WTC11 (cell line): ENCODE data around the gene GALNT7. TPM values are rescaled to one million over a fixed set of nuclear protein-coding genes. Genes with fewer than 3 reads are reported as not detected.

Experiments used
- ATAC-seq: fragments of 200-7000 bp; cut with Tn5 transposase; 2 replicates; pipeline ENCODE4 v1.10.0; 2021; ENCODE audit warnings: mild to moderate bottlenecking, moderate library complexity
- CTCF ChIA-PET: fragments of 300-600 bp; sonication (Branson Sonifier 250); formaldehyde crosslinking; loops from one replicate; lab custom pipeline; 2021; ENCODE audit warnings: antibody characterized with exemption; lab: Charles Lee
- POLR2A ChIA-PET: fragments of 350-600 bp; sonication (Branson Sonifier 250); formaldehyde crosslinking; loops from one replicate; lab custom pipeline; 2021; ENCODE audit warnings: antibody characterized with exemption; lab: Charles Lee
- DNase-seq: peaks from one replicate; pipeline ENCODE4 v3.0.0; 2021; ENCODE audit warnings: low spot score
- H3K27ac Mint-ChIP-seq: 2 replicates; pipeline ENCODE4 v1.8.0; 2021; ENCODE audit warnings: mixed read lengths
- H3K27me3 Mint-ChIP-seq: 2 replicates; pipeline ENCODE4 v1.8.0; 2021; ENCODE audit warnings: low read depth, mild to moderate bottlenecking, moderate library complexity, mixed read lengths
- H3K36me3 Mint-ChIP-seq: 2 replicates; pipeline ENCODE4 v1.8.0; 2021; ENCODE audit warnings: mixed read lengths
- H3K4me1 Mint-ChIP-seq: 2 replicates; pipeline ENCODE4 v1.8.0; 2022; ENCODE audit warnings: mixed read lengths
- H3K4me3 Mint-ChIP-seq: 2 replicates; pipeline ENCODE4 v1.8.0; 2021; ENCODE audit warnings: mild to moderate bottlenecking, moderate library complexity, mixed read lengths
- H3K9me3 Mint-ChIP-seq: 2 replicates; pipeline ENCODE4 v1.8.0; 2021; ENCODE audit warnings: mixed read lengths
- CREM ChIP-seq: sonication (generic); formaldehyde crosslinking; IDR thresholded peaks from 2 replicates; pipeline ENCODE4 v1.8.1; 2022; ENCODE audit warnings: mild to moderate bottlenecking, missing genetic modification reagents, moderate library complexity
- CTCF ChIP-seq: fragments of 200-600 bp; IDR thresholded peaks from 2 replicates; pipeline ENCODE4 v1.8.0; 2022; ENCODE audit warnings: antibody characterized with exemption
- ELF4 ChIP-seq: sonication (generic); formaldehyde crosslinking; IDR thresholded peaks from 2 replicates; pipeline ENCODE4 v1.8.1; 2022; ENCODE audit warnings: low read depth, mild to moderate bottlenecking, moderate library complexity, missing genetic modification reagents
- FOXJ3 ChIP-seq: sonication (generic); formaldehyde crosslinking; IDR thresholded peaks from 2 replicates; pipeline ENCODE4 v1.9.0; 2021; ENCODE audit warnings: missing genetic modification reagents, mild to moderate bottlenecking, borderline replicate concordance
- FOXK1 ChIP-seq: sonication (generic); formaldehyde crosslinking; IDR thresholded peaks from 2 replicates; pipeline ENCODE4 v1.8.0; 2022; ENCODE audit warnings: mild to moderate bottlenecking, moderate library complexity, missing genetic modification reagents
- HMGXB4 ChIP-seq: sonication (generic); formaldehyde crosslinking; IDR thresholded peaks from 2 replicates; pipeline ENCODE4 v1.8.1; 2023; ENCODE audit warnings: mild to moderate bottlenecking, moderate library complexity, missing genetic modification reagents
- PRDM15 ChIP-seq: sonication (generic); formaldehyde crosslinking; IDR thresholded peaks from 2 replicates; pipeline ENCODE4 v1.8.0; 2022; ENCODE audit warnings: missing genetic modification reagents
- RORB ChIP-seq: fragments of 250-450 bp; sonication (Bioruptor Pico); IDR thresholded peaks from 2 replicates; pipeline ENCODE4 v1.9.0; 2021; ENCODE audit warnings: mild to moderate bottlenecking
- TCF7 ChIP-seq: sonication (generic); formaldehyde crosslinking; IDR thresholded peaks from 2 replicates; pipeline ENCODE4 v1.8.0; 2022; ENCODE audit warnings: mild to moderate bottlenecking, low read depth, missing genetic modification reagents, moderate library complexity
- ZNF317 ChIP-seq: sonication (generic); formaldehyde crosslinking; IDR thresholded peaks from 2 replicates; pipeline ENCODE4 v1.8.1; 2023; ENCODE audit warnings: low read depth, mild to moderate bottlenecking, moderate library complexity, missing genetic modification reagents, borderline replicate concordance
- ZNF396 ChIP-seq: fragments of 250-450 bp; sonication (Bioruptor Pico); IDR thresholded peaks from 2 replicates; pipeline ENCODE4 v1.8.0; 2021; ENCODE audit warnings: mild to moderate bottlenecking, moderate library complexity, borderline replicate concordance
- total RNA-seq: library from RNA; stranded (reverse); gene quantifications from 3 replicates; pipeline ENCODE4 v1.2.3, GENCODE V29; 2021
- TF ChIP-seq, protein P1 (sequence below): sonication (generic); formaldehyde crosslinking; IDR thresholded peaks from 2 replicates; pipeline ENCODE4 v1.8.0; 2022; ENCODE audit warnings: mild to moderate bottlenecking, missing genetic modification reagents
- TF ChIP-seq, protein P2 (sequence below): sonication (generic); formaldehyde crosslinking; IDR thresholded peaks from 2 replicates; pipeline ENCODE4 v1.8.0; 2022; ENCODE audit warnings: mild to moderate bottlenecking, missing genetic modification reagents

The GALNT7 gene
- total RNA-seq, 1 experiment from 2014 or later: 86.9 TPM

DNA sequence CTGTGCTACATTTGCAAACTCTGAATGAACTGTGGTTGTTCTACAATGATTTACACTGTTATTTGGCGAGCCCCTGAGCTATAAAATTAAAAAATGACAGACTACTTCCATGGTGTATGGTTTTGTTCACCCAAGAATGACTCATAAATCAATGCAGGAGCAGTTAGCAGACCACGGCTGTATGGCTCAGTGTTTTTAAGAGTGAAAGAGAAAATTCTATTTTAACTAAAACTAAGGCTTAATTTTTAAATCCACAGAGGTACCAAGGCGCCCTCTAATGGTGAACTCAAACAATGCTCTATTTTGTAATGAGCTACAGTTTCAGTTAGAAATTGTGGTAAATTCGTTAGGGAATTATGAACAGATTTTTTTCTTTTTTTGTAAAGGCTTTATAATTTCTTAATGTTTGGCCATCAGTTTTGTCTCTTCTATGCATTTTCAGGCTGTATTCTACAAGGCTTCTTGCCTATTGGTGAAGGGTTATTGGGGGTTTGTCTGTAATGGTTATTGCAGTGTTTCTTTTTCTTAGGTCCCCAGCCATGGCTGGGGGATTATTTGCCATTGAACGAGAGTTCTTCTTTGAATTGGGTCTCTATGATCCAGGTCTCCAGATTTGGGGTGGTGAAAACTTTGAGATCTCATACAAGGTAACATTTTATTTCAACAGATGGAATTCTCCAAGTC is 133.0 kb downstream of the GALNT7 start:
- no peak overlapping the region for H3K27ac Mint-ChIP-seq
- H3K4me3 Mint-ChIP-seq: no peak overlapping the region
- H3K4me1 Mint-ChIP-seq: peaks cover 10% of the 10 kb centered on the region
- ATAC-seq (no peak), DNase-seq (no peak)
- CTCF ChIA-PET: interaction anchor here (0.5 to 2.7 kb wide), 87 partner anchors 10 to 489 kb away, joined by 3 to 107 read pairs (median 4); partner anchors contain the start of genes GALNT7, HMGB2 and SAP30
- no peaks in the 10 kb centered on the region for H3K27me3 Mint-ChIP-seq
- TF ChIP-seq ELF4 (CRISPR knock-in tag) (no peak), CTCF (peak; percentile 64), ZNF396 (no peak), HMGXB4 (CRISPR knock-in tag) (no peak), FOXJ3 (CRISPR knock-in tag) (no peak)
- TF ChIP-seq, protein P1, sequence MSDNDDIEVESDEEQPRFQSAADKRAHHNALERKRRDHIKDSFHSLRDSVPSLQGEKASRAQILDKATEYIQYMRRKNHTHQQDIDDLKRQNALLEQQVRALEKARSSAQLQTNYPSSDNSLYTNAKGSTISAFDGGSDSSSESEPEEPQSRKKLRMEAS (CRISPR knock-in tag): no peak
- POLR2A ChIA-PET: interaction anchor here (0.8 to 1.5 kb wide), 3 partner anchors 33 to 134 kb away, joined by 3 to 5 read pairs (median 3); partner anchors contain the start of gene HMGB2
- H3K36me3 Mint-ChIP-seq: peaks cover 46% of the 10 kb centered on the region
- H3K9me3 Mint-ChIP-seq: no peaks in the 10 kb centered on the region

GRCh38 chr4:173307778-173308177 is 139.2 kb downstream of the GALNT7 start:
- H3K9me3 Mint-ChIP-seq: no peaks in the 10 kb centered on the region
- POLR2A ChIA-PET: no interaction called here
- TF ChIP-seq PRDM15 (CRISPR knock-in tag): no peak
- TF ChIP-seq TCF7 (CRISPR knock-in tag): no peak
- no peak for TF ChIP-seq RORB
- no peak for TF ChIP-seq ZNF317 (CRISPR knock-in tag)
- TF ChIP-seq, protein P1 (CRISPR knock-in tag): no peak
- TF ChIP-seq, protein P2, sequence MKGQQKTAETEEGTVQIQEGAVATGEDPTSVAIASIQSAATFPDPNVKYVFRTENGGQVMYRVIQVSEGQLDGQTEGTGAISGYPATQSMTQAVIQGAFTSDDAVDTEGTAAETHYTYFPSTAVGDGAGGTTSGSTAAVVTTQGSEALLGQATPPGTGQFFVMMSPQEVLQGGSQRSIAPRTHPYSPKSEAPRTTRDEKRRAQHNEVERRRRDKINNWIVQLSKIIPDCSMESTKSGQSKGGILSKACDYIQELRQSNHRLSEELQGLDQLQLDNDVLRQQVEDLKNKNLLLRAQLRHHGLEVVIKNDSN: no peak
- no peak for TF ChIP-seq CREM (CRISPR knock-in tag)
- no peak for TF ChIP-seq FOXK1 (CRISPR knock-in tag)
- peaks cover 65% of the 10 kb centered on the region for H3K36me3 Mint-ChIP-seq
- no peak overlapping the region for H3K4me3 Mint-ChIP-seq
- ATAC-seq (peak; percentile 41; the same call in 1 of the 2 replicates), DNase-seq (no peak)
- CTCF ChIA-PET: interaction anchor here (1.0 to 1.5 kb wide), 3 partner anchors 16 to 294 kb away, joined by 3 to 11 read pairs (median 3); no protein-coding TSS in a partner anchor
- H3K27me3 Mint-ChIP-seq: no peaks in the 10 kb centered on the region
- no peak overlapping the region; the same call in 1 of the 2 replicates for H3K27ac Mint-ChIP-seq
- peaks cover 15% of the 10 kb centered on the region for H3K4me1 Mint-ChIP-seq
